AG10803 (cell line): ENCODE measurements around the gene SGMS2.

Experiments
- DNase-seq: peaks from one replicate; pipeline ENCODE4 v3.0.0; 2010; ENCODE audit warnings: low read depth
- H3K4me3 ChIP-seq: 2 replicates; pipeline ENCODE4 v1.5.1; 2011; ENCODE audit warnings: mild to moderate bottlenecking, low read length, control low read depth
- TF ChIP-seq, protein P1 (sequence below): conservative IDR thresholded peaks from 2 replicates; pipeline ENCODE4 v1.5.1; 2011; ENCODE audit warnings: mild to moderate bottlenecking, low read length, control low read depth, inconsistent platforms

The SGMS2 gene

DNA sequence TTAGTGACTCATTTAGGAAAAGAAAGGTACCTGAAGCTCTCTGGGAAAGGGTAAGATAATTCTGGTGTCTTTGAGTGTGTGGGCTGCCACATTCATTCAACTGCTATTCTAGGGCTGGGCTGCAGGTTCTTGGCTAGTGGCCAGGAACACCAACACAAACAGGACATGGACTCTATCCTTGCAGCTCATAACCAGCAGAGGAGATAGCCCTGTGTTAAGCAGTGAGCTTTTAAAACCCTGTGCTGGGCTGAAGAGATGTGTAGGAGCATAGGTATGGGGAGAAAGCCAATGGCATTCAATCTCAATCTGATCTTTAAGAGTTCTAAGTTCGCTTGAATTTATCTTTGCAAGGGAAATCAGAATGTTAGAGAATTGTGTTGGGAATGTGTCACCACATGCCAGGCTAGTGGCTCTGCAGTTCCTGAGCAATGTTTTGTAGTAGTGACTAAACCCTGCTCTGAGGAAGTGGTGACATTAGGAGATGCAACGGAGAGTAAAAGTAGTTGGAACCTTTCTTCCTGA lies 39.2 kb downstream of the SGMS2 start:
- TF ChIP-seq, protein P1, sequence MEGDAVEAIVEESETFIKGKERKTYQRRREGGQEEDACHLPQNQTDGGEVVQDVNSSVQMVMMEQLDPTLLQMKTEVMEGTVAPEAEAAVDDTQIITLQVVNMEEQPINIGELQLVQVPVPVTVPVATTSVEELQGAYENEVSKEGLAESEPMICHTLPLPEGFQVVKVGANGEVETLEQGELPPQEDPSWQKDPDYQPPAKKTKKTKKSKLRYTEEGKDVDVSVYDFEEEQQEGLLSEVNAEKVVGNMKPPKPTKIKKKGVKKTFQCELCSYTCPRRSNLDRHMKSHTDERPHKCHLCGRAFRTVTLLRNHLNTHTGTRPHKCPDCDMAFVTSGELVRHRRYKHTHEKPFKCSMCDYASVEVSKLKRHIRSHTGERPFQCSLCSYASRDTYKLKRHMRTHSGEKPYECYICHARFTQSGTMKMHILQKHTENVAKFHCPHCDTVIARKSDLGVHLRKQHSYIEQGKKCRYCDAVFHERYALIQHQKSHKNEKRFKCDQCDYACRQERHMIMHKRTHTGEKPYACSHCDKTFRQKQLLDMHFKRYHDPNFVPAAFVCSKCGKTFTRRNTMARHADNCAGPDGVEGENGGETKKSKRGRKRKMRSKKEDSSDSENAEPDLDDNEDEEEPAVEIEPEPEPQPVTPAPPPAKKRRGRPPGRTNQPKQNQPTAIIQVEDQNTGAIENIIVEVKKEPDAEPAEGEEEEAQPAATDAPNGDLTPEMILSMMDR, result no peak
- no peak overlapping the region for H3K4me3 ChIP-seq
- DNase-seq, result no peak

DNA sequence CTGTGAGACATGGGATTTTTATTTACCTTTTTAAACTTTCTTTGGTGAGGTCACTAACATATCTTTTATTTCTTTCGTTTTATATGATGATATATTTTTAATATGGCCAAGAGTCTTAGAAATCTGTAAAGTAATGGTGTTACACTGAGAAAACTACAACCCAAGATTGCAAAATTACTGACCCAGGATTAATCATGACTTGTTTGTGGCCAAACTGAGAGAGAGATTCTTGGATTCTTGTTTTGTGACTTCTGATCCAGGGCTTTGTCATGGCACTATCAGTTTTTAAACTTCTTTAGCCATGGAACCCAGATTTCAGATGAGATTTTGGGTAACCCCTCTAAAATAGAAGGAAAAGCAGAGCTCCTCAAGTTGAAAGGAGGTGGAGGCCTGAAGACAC lies 42.0 kb downstream of the SGMS2 start:
- TF ChIP-seq, protein P1, result no peak
- DNase-seq, result no peak
- H3K4me3 ChIP-seq, result no peak overlapping the region

DNA sequence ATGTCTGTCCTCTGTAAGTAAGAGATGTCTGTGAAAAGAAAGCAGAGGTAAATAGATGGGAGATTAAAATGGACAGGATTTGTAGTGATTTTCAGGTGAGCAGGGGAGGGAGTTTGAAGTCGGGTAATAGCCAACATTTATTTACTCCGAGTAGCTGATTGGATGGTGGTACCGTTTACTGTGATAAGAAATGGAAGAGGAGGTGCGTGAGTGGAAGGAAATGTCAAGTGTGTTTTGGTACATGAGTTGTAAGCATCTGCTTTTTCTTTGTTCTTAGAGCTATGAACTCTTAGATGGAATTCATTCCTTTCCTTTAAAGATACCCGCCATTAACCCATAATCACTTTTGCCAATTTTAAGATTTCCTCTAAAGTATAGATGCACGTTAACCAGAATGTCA lies 45.5 kb downstream of the SGMS2 start:
- DNase-seq, result no peak
- H3K4me3 ChIP-seq, result no peak overlapping the region
- TF ChIP-seq, protein P1, result no peak

DNA sequence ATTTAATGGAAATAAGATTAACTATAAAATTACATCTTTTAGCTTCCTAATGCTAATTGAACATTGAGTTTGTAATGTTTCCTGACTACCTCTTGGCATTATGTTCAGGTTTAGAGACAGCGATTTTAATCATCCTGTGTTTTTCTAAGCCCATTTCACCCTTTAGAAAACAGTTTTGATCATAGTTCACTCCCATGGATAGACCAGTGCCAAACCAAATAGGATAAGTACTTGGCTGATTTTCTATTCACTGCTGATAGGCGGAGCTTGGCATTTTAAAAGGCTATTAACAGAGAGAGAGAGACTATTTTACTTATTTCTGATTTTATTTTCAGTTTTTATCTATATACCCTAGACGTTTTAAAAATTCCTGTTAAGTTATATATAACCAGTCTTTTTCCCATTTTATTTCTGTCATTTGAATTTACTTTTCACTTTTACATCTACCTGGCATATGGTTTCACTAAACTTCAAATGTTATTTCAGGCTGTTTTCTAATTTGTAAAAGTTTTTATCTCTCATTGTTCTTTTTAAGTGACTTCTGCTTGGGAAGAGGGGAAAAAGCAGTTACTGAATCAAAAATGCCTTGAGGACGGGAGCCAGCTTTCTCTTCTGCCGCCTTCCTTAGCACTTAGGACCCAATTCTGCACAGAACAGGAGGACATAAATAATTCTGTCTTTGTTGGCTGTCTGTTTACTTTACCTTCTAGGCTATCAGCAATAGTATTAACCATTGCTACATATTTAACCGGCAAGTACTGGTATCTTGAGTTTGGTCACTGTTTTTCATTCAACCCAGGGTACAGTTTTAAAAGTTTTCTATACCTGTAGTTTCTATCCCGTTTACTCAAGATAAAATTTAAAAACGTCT lies 46.4 kb downstream of the SGMS2 start:
- H3K4me3 ChIP-seq, result no peak overlapping the region
- TF ChIP-seq, protein P1, result no peak
- DNase-seq, result no peak

DNA sequence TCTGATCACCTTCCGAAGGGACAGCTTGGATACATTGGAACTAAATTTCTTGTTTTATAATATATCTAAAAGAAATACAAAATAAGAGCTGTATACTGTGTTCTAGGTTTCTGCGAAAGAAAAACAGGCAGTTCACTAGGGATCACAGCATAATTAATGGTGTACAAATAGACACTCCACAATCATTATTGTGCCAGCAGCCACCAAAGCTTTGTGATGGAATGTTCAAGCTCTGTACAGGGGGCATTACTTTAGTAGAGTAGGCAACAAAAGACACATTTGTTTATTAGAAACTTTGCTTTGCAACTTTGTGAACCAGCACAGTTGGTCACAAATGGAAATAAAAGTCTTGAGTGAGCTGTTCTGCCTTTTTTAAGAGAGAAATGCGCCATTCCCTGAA lies 49.3 kb downstream of the SGMS2 start:
- DNase-seq, result no peak
- no peak overlapping the region for H3K4me3 ChIP-seq
- TF ChIP-seq, protein P1, result no peak

DNA sequence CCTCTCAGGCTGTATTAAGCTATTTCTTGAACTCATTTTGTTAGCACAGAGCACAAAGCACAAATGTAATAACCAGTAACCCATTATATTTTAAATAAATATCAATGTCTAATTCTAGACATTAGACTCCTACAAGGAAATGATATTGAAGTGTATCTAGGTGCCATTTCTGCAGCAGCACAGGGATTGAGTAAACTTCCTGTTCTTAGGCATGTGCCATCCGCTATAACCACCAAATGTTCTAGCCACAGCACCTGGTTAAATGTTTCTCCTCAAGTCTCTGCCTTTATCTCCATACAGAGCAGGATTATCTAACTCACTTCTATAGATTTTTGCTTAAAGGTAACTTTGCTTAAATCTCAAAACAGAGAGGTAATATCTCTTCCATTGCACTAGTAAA lies 51.4 kb downstream of the SGMS2 start:
- no peak overlapping the region for H3K4me3 ChIP-seq
- TF ChIP-seq, protein P1, result no peak
- DNase-seq, result no peak

DNA sequence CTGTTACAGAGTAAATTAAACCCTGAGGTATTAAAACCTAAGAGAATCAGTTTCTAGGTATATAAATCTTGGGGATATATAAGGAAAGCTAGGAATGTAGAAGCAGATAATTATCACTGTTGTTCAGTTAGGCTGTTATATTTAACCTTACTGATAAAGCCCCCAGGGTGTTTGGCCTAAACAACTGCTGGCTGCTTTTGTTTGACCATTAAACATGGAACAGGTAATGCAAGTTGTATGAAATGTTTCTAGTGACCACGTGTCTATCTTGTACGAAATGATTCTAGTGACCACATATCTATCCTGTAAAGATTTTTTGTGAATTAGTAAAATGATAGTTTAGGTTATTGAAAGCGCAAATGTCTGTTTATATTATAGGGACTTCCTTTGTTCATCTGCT lies 52.6 kb downstream of the SGMS2 start:
- DNase-seq, result no peak
- H3K4me3 ChIP-seq, result no peak overlapping the region
- TF ChIP-seq, protein P1, result no peak
